Liver (tissue), 9 donors: ENCODE measurements around the gene CSF2. TPM values are rescaled to one million over a fixed set of nuclear protein-coding genes. Genes with fewer than 3 reads are reported as not detected.

Source experiments
- DNase-seq: peaks from one replicate; pipeline ENCODE4 v3.0.0-alpha.2; 2017; ENCODE audit warnings: low spot score
- H3K27ac ChIP-seq, 2 donors: one replicate each; pipeline ENCODE4 v1.7.0; 2013; ENCODE audit warnings: inconsistent platforms in 2 of 2, low read length in 2 of 2, control low read depth in 1 of 2, low read depth in 1 of 2, mild to moderate bottlenecking in 1 of 2
- H3K27me3 ChIP-seq, 4 donors: one replicate each; pipeline versions ENCODE4 v1.6.1 to v1.7.0; 2013; ENCODE audit warnings: low read length in 3 of 4, inconsistent platforms in 1 of 4, mild to moderate bottlenecking in 1 of 4, moderate library complexity in 1 of 4; ENCODE audit not compliant: control insufficient read depth in 4 of 4, insufficient read depth in 4 of 4
- H3K36me3 ChIP-seq, 4 donors: one replicate each; pipeline versions ENCODE4 v1.6.1 to v1.7.0; 2013; ENCODE audit warnings: low read length in 3 of 4, mild to moderate bottlenecking in 3 of 4, low read depth in 1 of 4, moderate library complexity in 1 of 4; ENCODE audit not compliant: control insufficient read depth in 4 of 4, insufficient read depth in 3 of 4
- H3K4me1 ChIP-seq, 4 donors: one replicate each; pipeline versions ENCODE4 v1.6.1 to v1.7.0; 2013; ENCODE audit warnings: low read length in 3 of 4, mild to moderate bottlenecking in 3 of 4, moderate library complexity in 1 of 4; ENCODE audit not compliant: control insufficient read depth in 4 of 4, insufficient read depth in 4 of 4
- H3K4me3 ChIP-seq, 3 donors: one replicate each; pipeline versions ENCODE4 v1.6.1 to v1.7.0; 2013; ENCODE audit warnings: low read length in 3 of 3, control low read depth in 1 of 3, low read depth in 1 of 3, mild to moderate bottlenecking in 1 of 3
- H3K9ac ChIP-seq, 2 donors: one replicate each; pipeline ENCODE4 v1.7.0; 2013; ENCODE audit warnings: low read length in 2 of 2, mild to moderate bottlenecking in 2 of 2, moderate library complexity in 2 of 2, control low read depth in 1 of 2, low read depth in 1 of 2
- H3K9me3 ChIP-seq, 4 donors: one replicate each; pipeline versions ENCODE4 v1.6.1 to v1.7.0; 2013; ENCODE audit warnings: low read length in 3 of 4; ENCODE audit not compliant: control insufficient read depth in 4 of 4
- EGR1 ChIP-seq, 2 donors: IDR thresholded peaks; 2 replicates each; pipeline ENCODE4 v1.6.1; 2016 to 2018; ENCODE audit warnings: antibody characterized with exemption in 2 of 2, low read depth in 2 of 2
- FOXA1 ChIP-seq: IDR thresholded peaks from 2 replicates; pipeline ENCODE4 v1.6.1; 2016; ENCODE audit warnings: antibody characterized with exemption
- HNF4A ChIP-seq, 2 donors: conservative IDR thresholded peaks; 2 replicates each; pipeline ENCODE4 v1.6.1; 2016; ENCODE audit warnings: antibody characterized with exemption in 2 of 2, mild to moderate bottlenecking in 2 of 2
- HNF4G ChIP-seq: IDR thresholded peaks from 2 replicates; pipeline ENCODE4 v1.6.1; 2016; ENCODE audit warnings: antibody characterized with exemption
- JUND ChIP-seq, 2 donors: IDR thresholded peaks; 2 replicates each; pipeline ENCODE4 v1.6.1; 2016; ENCODE audit warnings: antibody characterized with exemption in 2 of 2
- NR2F2 ChIP-seq: IDR thresholded peaks from 2 replicates; pipeline ENCODE4 v1.6.1; 2016; ENCODE audit warnings: antibody characterized with exemption
- RAD21 ChIP-seq, 2 donors: IDR thresholded peaks; 2 replicates each; pipeline ENCODE4 v1.6.1; 2016; ENCODE audit warnings: antibody characterized with exemption in 2 of 2, mild to moderate bottlenecking in 2 of 2
- RXRA ChIP-seq, 2 donors: IDR thresholded peaks; 2 replicates each; pipeline ENCODE4 v1.6.1; 2017 to 2018; ENCODE audit warnings: antibody characterized with exemption in 2 of 2, mild to moderate bottlenecking in 1 of 2
- SP1 ChIP-seq: IDR thresholded peaks from 2 replicates; pipeline ENCODE4 v1.6.1; 2018; ENCODE audit warnings: antibody characterized with exemption, mild to moderate bottlenecking
- TAF1 ChIP-seq: conservative IDR thresholded peaks from 2 replicates; pipeline ENCODE4 v1.6.1; 2016; ENCODE audit warnings: antibody characterized with exemption, mild to moderate bottlenecking
- YY1 ChIP-seq: IDR thresholded peaks from 2 replicates; pipeline ENCODE4 v1.6.1; 2016; ENCODE audit warnings: antibody characterized with exemption, mild to moderate bottlenecking
- WGBS: extraction: QIAGEN DNeasy Blood & Tissue Kit; methylation state at CpG from one replicate; pipeline ENCODE4 v1.1.7; 2013; 5-methylcytosine and 5-hydroxymethylcytosine counted together
- polyA plus RNA-seq, 2 donors: library from polyadenylated mRNA; stranded (reverse) in 1 of 2; unstranded in 1 of 2; fragments of 200-250 nt in 1 of 2; fragments of >200 nt in 1 of 2; fragmentation: Nextera tagmentation in 1 of 2; extraction: Ambion mirVana in 1 of 2; gene quantifications; one replicate each; pipeline versions ENCODE4 v1.2.1 to v1.2.3, GENCODE V29; 2013 to 2015
- total RNA-seq, 2 donors: library from RNA; depleted of rRNA; stranded (reverse); fragments of >200 nt; gene quantifications; one replicate each; pipeline ENCODE4 v1.2.3, GENCODE V29; 2014
- TF ChIP-seq, protein P1 (sequence below): IDR thresholded peaks from 2 replicates; pipeline ENCODE4 v1.6.1; 2016; ENCODE audit warnings: antibody characterized with exemption
- TF ChIP-seq, protein P2 (sequence below): IDR thresholded peaks from 2 replicates; pipeline ENCODE4 v1.6.1; 2016; ENCODE audit warnings: antibody characterized with exemption, mild to moderate bottlenecking
- TF ChIP-seq, protein P3 (sequence below): IDR thresholded peaks from 2 replicates; pipeline ENCODE4 v1.6.1; 2016; ENCODE audit warnings: antibody characterized with exemption
- TF ChIP-seq, protein P4 (sequence below): IDR thresholded peaks from 2 replicates; pipeline ENCODE4 v1.6.1; 2016; ENCODE audit warnings: antibody characterized with exemption
- donor health status: healthy.
- donor health status: healthy.
- donor health status: healthy.
- donor health status: healthy.
- donor health status: healthy.

Gene CSF2
- total and polyA plus RNA-seq, 4 donors, result not detected

DNA sequence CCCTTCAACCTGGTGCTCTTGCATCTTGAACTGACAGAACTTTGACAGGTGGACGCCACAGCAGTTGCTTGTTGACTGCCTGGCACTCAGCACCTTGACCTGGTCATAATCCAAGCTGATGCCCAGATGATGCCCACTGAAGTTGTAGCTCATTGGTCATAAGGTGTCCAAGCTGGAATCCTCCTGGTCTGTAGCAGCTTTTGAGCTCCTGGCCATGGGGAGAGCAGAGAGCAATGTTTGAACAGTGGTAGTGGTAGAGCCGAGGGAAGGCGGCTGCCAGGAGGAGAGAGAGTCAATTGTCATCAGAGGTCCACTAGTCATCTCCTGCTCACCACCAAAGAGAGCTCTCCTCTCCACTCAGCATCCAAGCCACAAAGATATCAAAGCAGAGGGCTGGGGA is 23.3 kb downstream of the CSF2 start (continued):
- TF ChIP-seq YY1, result no peak

DNA sequence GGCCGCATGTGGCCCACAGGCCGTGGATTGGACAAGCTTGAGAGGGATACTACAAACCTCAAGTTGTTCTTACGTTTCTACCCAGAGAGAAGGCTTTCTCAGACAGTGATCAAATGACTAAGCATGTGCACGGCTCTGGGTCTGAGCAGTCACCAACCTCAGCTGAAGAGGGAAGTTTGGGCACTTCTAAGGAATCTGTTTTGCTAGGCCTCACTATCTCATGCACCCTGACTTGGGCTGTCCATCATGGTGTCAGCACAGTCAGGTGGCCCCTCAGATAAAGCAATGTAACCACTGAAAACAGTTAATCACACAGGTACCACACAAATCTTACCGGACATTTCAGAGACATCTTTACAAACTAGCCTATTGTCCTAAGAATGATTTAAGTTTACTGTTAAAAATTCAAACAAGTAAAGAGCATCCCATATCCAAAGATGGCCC is 24.6 kb downstream of the CSF2 start:
- no peak overlapping the region for H3K9ac ChIP-seq
- no peak for DNase-seq
- TF ChIP-seq YY1 (no peak), RAD21 (IDR thresholded peaks at IDR 0.05) (no peak), SP1 (no peak), HNF4A (conservative IDR thresholded peaks at IDR 0.05) (no peak), TAF1 (no peak), NR2F2 (no peak), FOXA1 (no peak), JUND (IDR thresholded peaks at IDR 0.05) (no peak), EGR1 (IDR thresholded peaks at IDR 0.05; ENCODE audit: low read depth in 2 of 2) (no peak)
- TF ChIP-seq, protein P1, sequence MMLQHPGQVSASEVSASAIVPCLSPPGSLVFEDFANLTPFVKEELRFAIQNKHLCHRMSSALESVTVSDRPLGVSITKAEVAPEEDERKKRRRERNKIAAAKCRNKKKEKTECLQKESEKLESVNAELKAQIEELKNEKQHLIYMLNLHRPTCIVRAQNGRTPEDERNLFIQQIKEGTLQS, result no peak
- TF ChIP-seq, protein P2, sequence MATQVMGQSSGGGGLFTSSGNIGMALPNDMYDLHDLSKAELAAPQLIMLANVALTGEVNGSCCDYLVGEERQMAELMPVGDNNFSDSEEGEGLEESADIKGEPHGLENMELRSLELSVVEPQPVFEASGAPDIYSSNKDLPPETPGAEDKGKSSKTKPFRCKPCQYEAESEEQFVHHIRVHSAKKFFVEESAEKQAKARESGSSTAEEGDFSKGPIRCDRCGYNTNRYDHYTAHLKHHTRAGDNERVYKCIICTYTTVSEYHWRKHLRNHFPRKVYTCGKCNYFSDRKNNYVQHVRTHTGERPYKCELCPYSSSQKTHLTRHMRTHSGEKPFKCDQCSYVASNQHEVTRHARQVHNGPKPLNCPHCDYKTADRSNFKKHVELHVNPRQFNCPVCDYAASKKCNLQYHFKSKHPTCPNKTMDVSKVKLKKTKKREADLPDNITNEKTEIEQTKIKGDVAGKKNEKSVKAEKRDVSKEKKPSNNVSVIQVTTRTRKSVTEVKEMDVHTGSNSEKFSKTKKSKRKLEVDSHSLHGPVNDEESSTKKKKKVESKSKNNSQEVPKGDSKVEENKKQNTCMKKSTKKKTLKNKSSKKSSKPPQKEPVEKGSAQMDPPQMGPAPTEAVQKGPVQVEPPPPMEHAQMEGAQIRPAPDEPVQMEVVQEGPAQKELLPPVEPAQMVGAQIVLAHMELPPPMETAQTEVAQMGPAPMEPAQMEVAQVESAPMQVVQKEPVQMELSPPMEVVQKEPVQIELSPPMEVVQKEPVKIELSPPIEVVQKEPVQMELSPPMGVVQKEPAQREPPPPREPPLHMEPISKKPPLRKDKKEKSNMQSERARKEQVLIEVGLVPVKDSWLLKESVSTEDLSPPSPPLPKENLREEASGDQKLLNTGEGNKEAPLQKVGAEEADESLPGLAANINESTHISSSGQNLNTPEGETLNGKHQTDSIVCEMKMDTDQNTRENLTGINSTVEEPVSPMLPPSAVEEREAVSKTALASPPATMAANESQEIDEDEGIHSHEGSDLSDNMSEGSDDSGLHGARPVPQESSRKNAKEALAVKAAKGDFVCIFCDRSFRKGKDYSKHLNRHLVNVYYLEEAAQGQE, result no peak
- TF ChIP-seq, protein P3, sequence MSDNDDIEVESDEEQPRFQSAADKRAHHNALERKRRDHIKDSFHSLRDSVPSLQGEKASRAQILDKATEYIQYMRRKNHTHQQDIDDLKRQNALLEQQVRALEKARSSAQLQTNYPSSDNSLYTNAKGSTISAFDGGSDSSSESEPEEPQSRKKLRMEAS, result no peak
- no peaks in the 10 kb centered on the region for H3K4me1 ChIP-seq
- no peak overlapping the region for H3K4me3 ChIP-seq
- no peaks in the 10 kb centered on the region for H3K9me3 ChIP-seq
- H3K27me3 ChIP-seq, result no peaks in the 10 kb centered on the region
- H3K36me3 ChIP-seq, result no peaks in the 10 kb centered on the region
- H3K27ac ChIP-seq, result no peak overlapping the region
- 85% methylated on average over 5 of the region's 5 CpGs for WGBS

DNA sequence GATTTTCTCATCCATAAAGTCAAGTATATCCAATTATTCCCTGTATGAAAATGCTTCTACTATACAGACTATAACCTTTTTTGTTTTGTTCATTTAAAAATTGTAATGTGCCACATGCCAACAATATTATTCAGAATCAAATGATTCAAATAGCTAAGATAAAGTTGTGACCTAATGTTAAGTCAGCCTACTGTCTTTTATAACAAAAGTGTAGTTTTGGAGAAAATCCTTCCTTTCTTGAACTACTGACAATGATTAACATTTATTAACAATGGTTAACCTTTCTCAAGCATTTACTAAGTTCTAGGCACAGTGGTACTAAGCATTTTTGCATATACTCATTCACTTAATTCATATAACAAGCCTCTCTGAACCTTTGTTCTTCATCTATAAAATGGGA is 25.0 kb downstream of the CSF2 start:
- TF ChIP-seq SP1 (no peak), EGR1 (IDR thresholded peaks at IDR 0.05; ENCODE audit: low read depth in 2 of 2) (no peak), FOXA1 (no peak), HNF4G (no peak), RXRA (IDR thresholded peaks at IDR 0.05) (no peak), YY1 (no peak), HNF4A (conservative IDR thresholded peaks at IDR 0.05) (no peak)
- TF ChIP-seq, protein P2, result no peak
- TF ChIP-seq, protein P4, sequence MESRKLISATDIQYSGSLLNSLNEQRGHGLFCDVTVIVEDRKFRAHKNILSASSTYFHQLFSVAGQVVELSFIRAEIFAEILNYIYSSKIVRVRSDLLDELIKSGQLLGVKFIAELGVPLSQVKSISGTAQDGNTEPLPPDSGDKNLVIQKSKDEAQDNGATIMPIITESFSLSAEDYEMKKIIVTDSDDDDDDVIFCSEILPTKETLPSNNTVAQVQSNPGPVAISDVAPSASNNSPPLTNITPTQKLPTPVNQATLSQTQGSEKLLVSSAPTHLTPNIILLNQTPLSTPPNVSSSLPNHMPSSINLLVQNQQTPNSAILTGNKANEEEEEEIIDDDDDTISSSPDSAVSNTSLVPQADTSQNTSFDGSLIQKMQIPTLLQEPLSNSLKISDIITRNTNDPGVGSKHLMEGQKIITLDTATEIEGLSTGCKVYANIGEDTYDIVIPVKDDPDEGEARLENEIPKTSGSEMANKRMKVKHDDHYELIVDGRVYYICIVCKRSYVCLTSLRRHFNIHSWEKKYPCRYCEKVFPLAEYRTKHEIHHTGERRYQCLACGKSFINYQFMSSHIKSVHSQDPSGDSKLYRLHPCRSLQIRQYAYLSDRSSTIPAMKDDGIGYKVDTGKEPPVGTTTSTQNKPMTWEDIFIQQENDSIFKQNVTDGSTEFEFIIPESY, result no peak
- TF ChIP-seq, protein P1, result no peak
- Histone ChIP-seq H3K9ac (no peak overlapping the region), H3K27me3 (no peaks in the 10 kb centered on the region), H3K9me3 (no peaks in the 10 kb centered on the region), H3K4me3 (no peak overlapping the region), H3K27ac (no peak overlapping the region), H3K4me1 (peaks cover 0 to 3% (median 0%) of the 10 kb centered on the region in 4 donors), H3K36me3 (no peaks in the 10 kb centered on the region)
- no peak for DNase-seq
